ENCODE data around the gene ADD2. TPM values are rescaled to one million over a fixed set of nuclear protein-coding genes. Genes with fewer than 3 reads are reported as not detected.
"Not testable (repeated sequence)": the region's sequence is repeated elsewhere in the genome, so short reads cannot be mapped to it uniquely, and the experiment has no call there.

Gene ADD2
- total RNA-seq, 1 donor from 2014 or later, result 3.3 TPM

DNA sequence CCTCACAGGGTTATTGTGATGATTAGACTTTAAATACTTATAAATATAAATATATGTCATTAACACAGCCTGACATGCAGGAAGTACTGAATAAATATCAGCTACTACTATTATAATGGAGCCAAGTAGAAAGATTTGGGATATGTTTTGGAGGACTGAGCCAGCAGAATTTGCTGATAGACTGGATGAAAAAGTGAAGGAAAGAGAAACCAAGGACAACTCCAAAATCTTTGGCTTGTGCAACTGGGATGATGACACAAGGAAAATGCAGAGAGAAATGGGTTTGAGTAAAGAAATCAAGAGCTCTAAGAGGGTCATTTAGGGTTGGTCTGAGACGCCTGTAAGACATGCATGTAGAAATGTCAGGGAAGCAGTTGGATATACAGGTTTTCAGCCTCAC is 15.6 kb downstream of the ADD2 start:
- no peak for DNase-seq (ENCODE audit: low spot score)

DNA sequence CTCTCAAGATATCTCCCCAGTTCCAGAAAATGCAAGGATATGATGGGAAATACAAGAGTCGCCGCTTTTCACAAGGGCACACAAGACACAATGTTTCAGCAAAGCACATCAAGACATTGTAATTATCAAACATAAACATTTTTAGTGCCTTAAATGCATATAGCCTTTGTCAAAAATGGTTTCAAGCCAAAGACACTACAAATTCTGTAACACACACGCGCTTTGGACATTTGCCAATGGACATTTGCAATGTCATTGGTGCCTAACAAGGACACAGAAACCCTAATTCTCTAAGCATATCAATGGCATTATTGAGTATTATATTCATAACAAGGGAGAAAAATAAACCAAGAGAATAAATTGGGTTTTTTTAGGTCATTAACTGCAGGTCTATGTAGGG is 16.1 kb downstream of the ADD2 start:
- no peak for DNase-seq (ENCODE audit: low spot score)

DNA sequence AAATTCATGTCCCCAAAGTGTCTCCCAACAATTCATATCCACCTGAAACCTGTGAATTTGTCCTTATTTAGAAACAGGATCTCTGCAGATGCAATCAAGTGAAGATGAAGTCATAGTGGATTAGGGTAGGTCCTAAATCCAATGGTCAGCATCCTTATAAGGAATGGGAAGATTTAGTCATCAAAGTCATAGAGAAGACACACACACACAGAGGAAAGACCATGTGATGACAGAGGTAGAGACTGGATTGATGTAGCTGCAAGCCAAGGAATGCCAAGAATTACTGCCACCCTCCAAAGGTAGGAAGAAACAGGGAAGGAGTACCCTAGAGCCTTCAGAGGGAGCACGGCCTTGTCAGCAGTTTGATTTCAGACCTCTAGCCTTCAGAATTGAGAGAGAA is 17.7 kb downstream of the ADD2 start:
- DNase-seq (ENCODE audit: low spot score), result no peak

DNA sequence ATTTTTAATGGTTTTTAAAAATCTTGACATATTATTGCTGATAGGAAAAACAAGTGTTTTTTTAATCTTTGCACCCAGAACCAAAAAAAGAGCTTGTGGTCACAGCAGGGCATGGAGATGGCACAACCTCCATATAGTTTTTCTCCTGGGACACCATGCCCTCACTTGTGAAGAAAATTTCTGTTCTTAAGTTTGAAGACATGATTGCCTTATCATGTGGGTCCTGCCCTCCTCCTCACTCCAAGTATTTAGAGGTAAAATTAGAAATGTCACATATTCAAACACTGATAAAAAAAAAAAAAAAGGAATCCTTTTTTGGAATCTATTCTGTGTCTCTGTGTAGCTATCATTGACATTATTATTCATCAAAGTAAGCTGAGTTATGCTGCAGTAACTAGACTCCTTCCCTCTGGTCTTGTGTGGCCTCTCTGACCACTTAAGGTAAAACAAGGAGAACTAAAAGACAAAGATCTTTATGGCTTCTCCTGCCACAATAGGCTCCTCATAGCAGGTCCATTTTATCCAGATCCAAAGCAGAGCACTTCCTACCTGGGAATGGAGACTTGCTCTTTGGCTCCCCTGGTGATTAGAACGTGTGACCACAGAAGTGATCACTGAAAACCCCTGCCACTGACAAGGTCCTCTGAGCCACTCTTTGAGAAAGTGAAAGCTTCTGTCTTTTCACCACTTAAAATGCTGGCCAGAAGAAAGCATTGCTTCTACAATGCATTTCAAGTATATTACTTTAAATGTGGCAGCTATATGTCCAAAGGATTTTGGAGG is 19.8 kb downstream of the ADD2 start:
- no peak for DNase-seq (ENCODE audit: low spot score)

DNA sequence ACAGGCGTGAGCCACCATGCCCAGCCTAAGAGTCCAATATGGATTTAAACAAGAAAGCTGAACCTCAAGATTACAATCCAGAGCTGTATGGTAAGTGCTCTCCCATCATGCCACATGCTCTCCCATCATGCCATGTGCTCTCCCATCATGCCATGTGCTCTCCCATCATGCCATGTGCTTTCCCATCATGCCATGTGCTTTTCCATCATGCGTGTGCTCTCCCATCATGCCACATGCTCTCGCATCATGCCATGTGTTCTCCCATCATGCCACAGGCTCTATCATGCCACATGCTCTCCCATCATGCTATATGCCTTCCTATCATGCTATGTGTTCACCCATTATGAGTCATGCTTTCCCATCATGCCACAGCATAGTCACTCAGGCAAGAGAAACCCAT is 20.7 kb downstream of the ADD2 start:
- no peak for DNase-seq (ENCODE audit: low spot score)

DNA sequence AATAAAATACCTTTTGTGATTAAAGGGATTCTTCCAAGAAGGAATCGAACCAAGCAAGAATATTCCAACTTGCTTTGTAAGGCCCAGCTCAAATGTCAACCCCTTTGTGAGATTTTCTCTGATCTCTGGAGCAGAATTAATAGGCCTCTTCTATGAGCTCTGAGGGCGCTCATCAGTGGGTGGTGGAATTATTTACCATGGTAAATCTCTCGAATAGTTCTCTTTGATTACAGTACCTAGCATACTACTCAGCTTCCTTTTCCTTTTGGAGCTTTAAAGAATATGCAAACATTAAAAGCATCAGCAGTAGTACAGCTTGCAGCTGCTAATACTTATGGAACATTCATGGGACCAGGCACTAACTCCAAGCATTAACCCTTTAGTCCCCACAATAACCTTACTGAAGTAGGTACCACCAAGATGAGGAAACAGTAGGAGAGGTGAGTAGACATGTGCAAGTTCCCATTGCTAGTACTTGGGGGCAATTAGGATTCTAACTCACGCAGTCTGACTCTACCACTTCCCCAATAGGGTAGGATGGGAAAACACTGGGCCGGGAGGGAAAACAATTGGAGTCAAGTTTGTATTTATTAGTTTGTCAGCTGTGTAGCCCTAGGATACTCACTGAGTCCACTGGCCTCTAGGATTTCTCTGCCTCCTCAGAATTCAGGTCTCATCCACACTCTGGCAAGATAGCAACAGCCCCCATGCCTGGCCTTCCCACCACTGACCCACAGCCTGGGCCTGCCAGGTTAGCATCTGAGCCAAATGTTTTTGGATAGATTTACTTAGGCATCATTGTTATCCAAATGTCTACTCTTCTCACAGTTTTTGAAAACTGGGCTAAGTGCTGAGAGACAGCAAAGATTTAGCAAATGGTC is 21.7 kb downstream of the ADD2 start:
- no peak for DNase-seq (ENCODE audit: low spot score)

DNA sequence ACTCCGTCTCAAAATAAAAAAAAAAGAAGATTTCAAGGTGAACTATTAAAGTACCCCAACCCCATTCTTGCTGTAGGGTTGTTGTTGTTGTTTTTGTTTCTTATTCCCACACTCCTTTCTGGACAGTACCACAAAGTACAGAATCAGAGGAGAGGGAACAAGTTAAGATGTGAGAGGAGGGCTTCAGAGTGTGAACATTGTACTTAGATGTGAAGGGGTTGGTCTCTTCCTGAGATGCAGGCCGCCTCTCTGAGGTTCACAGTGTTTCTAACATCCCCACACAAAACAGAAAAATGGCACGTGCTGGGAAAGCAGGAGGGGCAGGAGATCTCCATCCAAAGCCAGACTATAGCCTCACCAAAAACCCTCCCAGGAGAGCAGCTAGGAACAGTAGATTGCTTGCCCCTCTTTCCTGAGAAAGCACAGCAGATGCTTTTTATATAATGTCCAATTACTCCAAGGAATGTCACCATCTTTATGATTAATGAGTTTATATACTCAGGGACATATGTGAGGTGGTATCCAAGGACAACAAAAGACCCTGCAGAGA is 22.6 kb downstream of the ADD2 start:
- no peak for DNase-seq (ENCODE audit: low spot score)

DNA sequence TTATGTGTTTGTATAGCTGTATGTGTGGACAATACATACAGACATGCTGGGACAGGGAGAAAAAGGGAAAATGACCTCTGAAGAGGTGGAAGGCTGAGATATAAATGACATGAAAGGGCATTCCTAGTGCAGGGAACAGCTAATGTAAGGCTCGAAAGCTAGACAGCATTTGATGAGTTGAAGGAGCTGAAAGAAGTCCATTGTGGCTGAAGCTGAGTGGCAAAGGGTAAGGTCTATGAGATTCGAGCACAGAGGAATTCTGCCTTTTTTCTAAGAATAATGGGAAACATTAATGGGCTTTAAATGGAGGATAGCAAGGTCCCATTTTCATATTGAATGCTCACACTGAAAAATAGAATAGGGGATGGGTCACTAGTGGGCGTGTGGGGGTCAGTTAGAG is 23.6 kb downstream of the ADD2 start:
- DNase-seq (ENCODE audit: low spot score), result no peak

DNA sequence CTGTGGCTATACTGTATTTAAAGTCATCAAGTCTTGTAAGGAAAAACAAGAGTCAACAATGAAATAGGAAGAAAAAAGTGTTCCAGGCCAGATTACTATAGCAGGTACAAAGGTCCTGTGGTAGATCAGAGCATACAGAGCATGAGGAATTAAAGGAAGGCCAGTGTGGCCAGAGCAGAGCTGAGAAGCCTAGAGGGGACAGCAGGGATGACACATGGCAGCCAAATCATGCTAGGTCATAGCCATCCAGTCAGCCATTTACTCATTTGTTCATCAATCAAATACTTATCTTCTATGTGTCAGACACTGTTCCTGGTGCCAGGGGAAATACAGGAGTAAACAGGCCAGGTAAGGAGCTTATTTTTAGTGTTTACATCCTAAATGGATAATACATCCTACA is 24.3 kb downstream of the ADD2 start:
- no peak for DNase-seq (ENCODE audit: low spot score)

DNA sequence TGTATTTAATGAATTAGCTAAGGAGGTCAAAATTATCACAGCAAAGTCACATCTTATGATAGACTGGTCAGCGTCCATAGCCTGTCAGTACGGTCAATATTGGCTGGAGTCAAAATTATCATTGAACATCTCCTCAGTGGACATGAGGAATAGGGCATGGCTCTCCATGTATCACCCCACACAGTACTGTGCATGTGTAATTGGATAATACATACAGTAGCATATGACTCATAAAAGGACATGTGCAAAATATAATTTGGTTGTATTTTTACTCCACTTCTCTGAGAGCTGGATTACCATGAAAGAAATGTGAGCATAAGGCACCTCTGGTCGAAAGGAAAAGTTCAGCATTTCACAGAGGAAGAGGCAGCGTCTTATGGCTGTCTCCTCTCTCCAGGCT is 24.9 kb downstream of the ADD2 start:
- no peak for DNase-seq (ENCODE audit: low spot score)

DNA sequence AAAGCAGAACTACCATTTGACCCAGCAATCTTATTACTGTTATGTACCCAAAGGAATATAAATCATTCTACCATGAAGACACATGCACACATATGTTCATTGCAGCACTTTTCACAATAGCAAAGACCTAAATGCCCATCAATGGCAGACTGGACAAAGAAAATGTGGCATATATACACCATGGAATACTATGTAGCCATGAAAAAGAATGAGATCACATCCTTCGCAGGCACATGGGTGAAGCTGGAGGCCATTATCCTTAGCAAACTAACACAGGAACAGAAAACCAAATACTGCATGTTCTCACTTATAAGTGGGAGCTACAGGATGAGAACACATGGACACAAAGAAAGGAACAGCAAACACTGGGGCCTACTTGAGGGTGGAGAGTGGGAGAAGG is 28.5 kb downstream of the ADD2 start:
- not testable (repeated sequence) for DNase-seq (ENCODE audit: low spot score)

DNA sequence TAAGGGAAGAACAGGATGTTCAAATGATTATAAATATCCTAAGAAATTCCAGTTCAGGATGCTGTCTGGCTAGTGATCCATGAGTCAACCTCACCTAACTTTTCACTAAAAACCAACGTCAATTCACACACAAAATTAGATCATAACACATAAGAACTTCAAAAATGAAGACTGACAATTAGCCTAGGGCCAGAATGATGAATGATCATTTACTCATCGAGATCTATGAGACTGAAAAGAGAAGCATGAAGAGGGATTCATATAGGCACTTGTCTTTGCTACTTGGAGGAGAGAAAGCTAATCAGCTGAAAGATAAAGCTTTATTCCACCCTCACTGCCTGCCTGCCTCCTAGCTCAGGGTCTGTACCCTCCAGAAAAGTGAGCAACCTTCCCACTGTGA is 29.8 kb downstream of the ADD2 start:
- DNase-seq (ENCODE audit: low spot score), result no peak

DNA sequence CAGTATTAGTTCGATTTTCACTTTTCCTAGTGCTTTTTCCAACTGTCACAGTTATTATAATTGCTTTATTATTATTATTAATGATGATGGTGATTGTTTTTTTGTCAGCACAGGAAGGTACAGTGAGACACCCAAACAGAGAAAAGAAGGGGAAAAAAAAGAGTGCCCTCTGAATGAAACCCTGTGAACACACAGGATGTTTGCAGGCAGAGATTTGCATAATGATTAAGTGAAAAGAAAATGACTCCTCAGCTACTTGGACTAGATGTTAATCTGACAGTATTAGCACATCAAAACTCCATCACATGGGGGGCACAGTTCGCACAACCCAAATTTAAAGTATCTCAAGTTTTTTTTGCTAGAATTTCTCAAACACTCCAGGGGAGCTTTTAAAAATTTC is 32.9 kb downstream of the ADD2 start:
- no peak for DNase-seq (ENCODE audit: low spot score)

DNA sequence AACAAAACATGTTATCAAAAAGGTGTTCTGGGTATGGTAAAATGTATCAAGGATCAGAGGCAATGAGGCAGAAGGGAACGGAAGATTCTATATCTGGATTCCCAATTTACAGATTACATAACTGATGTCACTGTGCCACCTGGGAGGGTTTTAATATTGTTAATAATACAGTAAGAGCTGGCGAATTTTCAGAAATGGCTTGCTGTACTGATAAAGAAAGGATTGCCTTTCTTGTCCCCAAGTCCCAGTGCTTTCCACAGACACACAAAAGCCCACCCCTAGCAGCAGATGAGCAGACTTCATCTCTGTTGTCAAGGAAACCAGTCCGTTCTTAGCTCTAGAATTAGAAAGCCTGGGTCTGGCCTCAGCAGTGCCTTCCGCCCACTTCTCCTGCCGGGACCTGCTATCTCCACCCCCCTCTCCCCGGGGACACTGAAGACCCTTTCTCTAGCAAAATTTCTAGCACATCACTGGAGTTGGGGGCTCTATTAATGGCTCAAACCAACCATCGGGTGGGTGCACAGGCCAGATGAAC is 34.3 kb downstream of the ADD2 start:
- DNase-seq (ENCODE audit: low spot score), result no peak

DNA sequence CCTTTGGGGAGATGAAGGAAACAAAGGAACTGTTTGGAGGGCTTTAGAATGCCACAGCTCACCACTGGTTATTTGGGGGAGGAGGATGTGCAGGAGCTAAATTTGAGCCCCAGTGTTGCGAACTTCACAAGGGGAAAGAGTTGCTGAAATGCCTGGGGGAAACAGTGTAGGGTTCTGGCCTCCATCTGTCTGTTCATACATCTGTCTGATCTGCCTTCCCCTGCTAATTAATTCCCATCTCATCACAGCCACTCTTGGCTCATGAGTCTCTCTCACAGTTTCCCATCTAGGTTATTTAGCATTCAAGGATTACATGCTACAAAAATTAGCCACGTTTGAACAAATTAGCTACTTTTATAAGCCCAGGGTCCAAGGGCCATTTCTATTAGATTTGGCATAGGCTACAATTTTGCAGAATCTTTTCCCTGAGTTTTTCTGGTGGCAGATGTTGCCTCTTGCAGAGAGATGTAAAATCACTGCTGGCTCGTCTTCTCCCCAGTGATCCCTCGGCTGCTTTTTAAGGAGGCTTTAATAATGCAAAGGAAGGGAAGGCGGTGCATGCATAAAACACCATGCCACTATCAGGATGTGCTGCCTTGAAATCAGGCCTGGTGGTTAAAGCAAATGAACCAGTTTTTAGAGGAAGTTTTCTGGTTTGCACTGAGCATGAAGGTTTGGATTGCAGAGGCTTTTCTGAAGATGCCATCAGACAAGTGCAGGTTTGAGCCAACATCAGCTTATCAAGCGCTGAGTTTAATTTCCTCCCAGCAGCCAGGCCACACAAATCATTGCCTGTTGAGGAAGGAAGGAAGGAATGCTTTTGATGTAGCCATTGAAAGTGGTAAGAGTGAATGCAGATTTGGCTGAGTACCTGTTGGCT is 35.0 kb downstream of the ADD2 start:
- DNase-seq (ENCODE audit: low spot score), result no peak

DNA sequence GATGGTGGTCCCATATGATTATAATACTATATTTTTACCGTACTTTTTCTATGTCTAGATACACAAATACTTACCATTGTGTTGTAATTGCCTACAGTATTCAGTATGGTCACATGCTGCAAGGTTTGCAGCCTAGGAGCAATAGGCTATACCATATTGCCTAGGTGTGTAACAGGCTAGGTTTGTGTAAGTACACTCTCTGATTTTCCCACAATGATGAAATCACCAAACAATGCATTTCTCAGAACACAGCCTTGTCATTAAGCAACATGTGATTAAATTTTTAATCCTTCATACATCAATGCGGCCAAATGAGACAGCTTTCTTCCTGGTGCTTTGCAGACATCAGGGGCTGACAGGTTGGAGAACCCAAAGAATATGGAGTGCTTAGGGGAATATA is 37.3 kb downstream of the ADD2 start:
- DNase-seq (ENCODE audit: low spot score), result no peak

DNA sequence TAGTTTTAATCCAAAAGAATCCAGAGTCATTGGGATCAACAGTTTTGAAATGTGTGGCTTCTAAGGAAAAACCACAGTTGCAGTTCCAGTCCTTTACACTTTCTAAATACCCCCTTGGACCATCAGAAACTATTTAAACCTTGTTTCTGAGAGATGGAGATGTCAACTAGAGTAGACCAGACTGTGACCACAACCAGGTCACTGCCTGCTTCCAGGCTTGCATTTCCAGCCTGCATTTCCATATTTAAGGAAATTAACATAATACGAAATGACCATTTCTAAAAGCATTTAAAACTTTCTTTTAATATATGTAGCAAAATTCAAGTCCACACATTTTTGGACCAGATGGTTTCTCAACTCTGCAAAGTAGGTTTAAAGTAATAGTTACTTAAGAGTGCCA is 38.4 kb downstream of the ADD2 start:
- no peak for DNase-seq (ENCODE audit: low spot score)

DNA sequence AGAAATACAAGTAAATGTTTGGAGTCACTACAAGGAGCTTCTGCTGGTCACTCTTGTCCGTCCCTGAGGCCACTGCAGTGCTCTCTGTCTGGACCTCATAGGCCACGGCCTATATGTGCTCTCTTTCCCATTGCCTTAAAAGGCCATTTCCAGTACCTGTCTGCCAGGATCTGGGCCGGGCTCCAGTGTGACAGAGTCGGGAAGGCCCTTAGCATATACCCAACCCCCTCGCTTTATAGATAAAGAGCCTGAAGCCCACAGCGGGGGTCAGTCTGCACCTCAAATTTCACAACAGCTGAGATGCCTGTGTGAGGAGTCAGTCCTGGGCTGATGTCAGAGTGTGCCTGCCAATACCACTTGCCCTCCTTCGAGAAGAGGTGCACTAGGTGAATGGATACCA is 39.9 kb downstream of the ADD2 start:
- no peak for DNase-seq (ENCODE audit: low spot score)

DNA sequence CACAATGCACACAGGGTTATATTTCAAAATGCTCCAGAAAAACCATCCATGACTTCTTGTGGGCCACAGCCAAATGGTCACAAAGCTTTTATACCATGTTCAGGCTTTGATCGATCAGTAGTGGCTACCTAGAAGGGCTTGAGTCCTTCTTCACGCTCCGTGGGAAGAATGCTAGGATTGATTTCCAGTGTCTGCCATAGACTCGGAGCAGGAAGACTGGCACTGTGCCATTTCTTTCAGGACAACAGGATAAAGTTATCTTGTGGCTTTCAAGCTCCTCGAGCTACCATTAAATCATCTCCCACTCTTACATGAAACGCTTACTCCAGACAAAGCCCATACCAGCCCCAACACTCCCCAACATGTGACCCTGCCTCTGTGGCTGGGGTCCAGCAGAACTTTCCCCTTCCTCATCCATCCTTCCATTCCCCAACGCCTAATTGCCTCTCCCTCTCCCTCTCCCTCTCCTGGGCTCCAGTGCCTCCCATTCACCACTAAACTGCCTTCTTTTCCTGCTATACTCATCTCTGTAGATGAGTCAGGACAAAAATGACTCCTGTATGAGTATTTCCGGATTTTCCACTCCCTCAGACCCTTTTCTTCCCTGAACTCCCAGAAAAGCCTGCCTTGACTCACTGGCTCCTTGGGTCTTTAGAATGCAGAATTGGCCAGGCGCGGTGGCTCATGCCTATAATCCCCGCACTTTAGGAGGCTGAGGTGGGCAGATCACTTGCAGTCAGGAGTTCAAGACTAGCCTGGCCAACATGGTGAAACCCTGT is 40.9 kb downstream of the ADD2 start:
- no peak for DNase-seq (ENCODE audit: low spot score)

DNA sequence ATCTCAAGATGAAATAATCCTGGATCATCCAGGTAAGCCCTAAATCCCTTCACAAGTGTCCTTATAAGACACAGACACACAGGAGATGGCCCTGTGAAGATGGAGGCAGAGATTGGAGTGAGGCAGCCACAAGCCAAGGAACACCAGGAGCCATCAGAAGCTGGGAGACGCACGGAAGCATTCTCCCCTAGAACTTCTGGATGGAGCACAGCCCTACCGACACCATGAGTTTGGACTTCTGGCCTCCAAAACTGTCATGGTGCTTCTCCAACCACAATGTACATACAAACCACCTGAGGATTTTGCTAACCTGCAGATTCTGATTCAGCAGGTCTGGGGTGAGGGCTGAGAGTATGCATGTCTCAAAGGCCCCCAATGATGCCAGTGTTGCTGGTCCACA is 42.5 kb downstream of the ADD2 start:
- no peak for DNase-seq (ENCODE audit: low spot score)

Measured in mesenteric fat pad (tissue), 1 donor.